Tibial nerve (tissue), 4 donors: ENCODE results near the gene NTM.

Source experiments
- EP300 ChIP-seq, 2 donors: sonication (generic); formaldehyde crosslinking; IDR thresholded peaks; one replicate each; pipeline ENCODE4 v1.6.1; 2017; ENCODE audit warnings: antibody characterized with exemption in 2 of 2, mild to moderate bottlenecking in 1 of 2
- POLR2A ChIP-seq, 2 donors: fragments of 450-650 bp; IDR thresholded peaks; one replicate each; pipeline ENCODE4 v1.6.1; 2017; ENCODE audit warnings: antibody characterized with exemption in 2 of 2, mild to moderate bottlenecking in 2 of 2, moderate library complexity in 2 of 2
- TF ChIP-seq, protein P1 (sequence below), 5 experiments: fragments of 200-600 bp in 3 of 5; fragments of 450-650 bp in 2 of 5; sonication (generic) in 3 of 5; IDR thresholded peaks; one replicate each; pipeline ENCODE4 v1.5.1; 2016 to 2019; ENCODE audit warnings: antibody characterized with exemption in 5 of 5, mild to moderate bottlenecking in 3 of 5, moderate library complexity in 2 of 5

DNA sequence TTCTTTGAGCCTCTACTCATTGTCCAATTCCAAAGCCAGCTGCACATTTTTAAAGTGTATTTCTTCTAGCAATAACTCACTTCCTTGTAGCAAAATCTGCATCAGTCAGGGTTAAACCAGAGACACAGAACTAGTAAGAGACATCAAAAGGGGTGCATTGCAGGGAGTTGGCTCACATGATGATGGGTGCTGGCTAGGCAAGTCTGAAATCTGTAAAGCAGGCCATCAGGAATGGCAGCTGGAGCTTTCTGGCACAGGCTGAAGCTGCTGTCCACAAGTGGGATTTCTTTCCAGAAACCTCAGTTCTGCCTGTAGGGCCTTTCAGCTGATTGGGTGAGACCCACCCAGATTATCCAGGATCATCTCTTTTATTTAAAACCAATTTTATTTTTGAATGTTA lies 698.1 kb downstream of the NTM start:
- TF ChIP-seq, protein P1, sequence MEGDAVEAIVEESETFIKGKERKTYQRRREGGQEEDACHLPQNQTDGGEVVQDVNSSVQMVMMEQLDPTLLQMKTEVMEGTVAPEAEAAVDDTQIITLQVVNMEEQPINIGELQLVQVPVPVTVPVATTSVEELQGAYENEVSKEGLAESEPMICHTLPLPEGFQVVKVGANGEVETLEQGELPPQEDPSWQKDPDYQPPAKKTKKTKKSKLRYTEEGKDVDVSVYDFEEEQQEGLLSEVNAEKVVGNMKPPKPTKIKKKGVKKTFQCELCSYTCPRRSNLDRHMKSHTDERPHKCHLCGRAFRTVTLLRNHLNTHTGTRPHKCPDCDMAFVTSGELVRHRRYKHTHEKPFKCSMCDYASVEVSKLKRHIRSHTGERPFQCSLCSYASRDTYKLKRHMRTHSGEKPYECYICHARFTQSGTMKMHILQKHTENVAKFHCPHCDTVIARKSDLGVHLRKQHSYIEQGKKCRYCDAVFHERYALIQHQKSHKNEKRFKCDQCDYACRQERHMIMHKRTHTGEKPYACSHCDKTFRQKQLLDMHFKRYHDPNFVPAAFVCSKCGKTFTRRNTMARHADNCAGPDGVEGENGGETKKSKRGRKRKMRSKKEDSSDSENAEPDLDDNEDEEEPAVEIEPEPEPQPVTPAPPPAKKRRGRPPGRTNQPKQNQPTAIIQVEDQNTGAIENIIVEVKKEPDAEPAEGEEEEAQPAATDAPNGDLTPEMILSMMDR (IDR thresholded peaks at IDR 0.05), result no peak
- TF ChIP-seq EP300 (IDR thresholded peaks at IDR 0.05) (no peak), POLR2A (IDR thresholded peaks at IDR 0.05) (no peak)
